ENCODE data around the gene GPRC6A. TPM values are rescaled to one million over a fixed set of nuclear protein-coding genes. Genes with fewer than 3 reads are reported as not detected.

Gene GPRC6A
- total and polyA plus RNA-seq, 10 of the 15 experiments (the other 5 are each of a cell fraction or from before 2014, with no cell fraction given) = not detected

- 0% methylated on average over 1 of the region's 1 CpG for WGBS (ENCODE audit: insufficient coverage, insufficient replicate concordance, low lambda C conversion rate, missing lambda C conversion rate)
Observed at GRCh38 chr6:116773886-116774285, 55.0 kb downstream of the GPRC6A start.

More at GRCh38 chr6:116773886-116774285, 55.0 kb downstream of the GPRC6A start:
- Histone ChIP-seq H3K79me2 (ENCODE audit: control insufficient read depth, insufficient read depth, low read length) (no peaks in the 10 kb centered on the region), H3K4me2 (ENCODE audit: control insufficient read depth, insufficient read depth) (no peak overlapping the region), H3K4me3 (no peak overlapping the region), H3K9me3 (replicated peaks; ENCODE audit: control insufficient read depth, insufficient read depth, low read length) (no peaks in the 10 kb centered on the region), H3K27ac (ENCODE audit: control insufficient read depth, insufficient read depth) (no peak overlapping the region), H3K4me1 (ENCODE audit: control insufficient read depth, insufficient read depth, low read length) (no peaks in the 10 kb centered on the region), H3K36me3 (ENCODE audit: control insufficient read depth in 2 of 2, insufficient read depth in 2 of 2, low read length in 1 of 2) (no peaks in the 10 kb centered on the region), H2AFZ (ENCODE audit: control insufficient read depth, low read depth, low read length) (no peak overlapping the region), H3K27me3 (replicated peaks in 1 of 2; ENCODE audit: control insufficient read depth in 2 of 2, insufficient read depth in 2 of 2, low read length in 1 of 2) (no peaks in the 10 kb centered on the region), H4K20me1 (ENCODE audit: control insufficient read depth, insufficient read depth) (no peaks in the 10 kb centered on the region), H3K9ac (ENCODE audit: control insufficient read depth, insufficient read depth, low read length) (no peak overlapping the region)
- DNase-seq (ENCODE audit: low read depth, low spot score) = no peak
- SMC1A ChIA-PET (ENCODE audit: uncharacterized antibody, unreplicated experiment) = no interaction called here
- intact Hi-C loops (cut with micrococcal nuclease; ENCODE audit: unreplicated experiment) (no loop called here), in situ Hi-C loops (cut with MboI) (no loop called here)
- ATAC-seq = no peak
- POLR2A ChIA-PET = no interaction called here
- no TSS peak for BruUV-seq (replicated peaks)
- TF ChIP-seq SMC3 (IDR thresholded peaks at IDR 0.05; ENCODE audit: borderline replicate concordance, low read length) (no peak), ATF7 (IDR thresholded peaks at IDR 0.05; ENCODE audit: low read depth) (no peak), E4F1 (IDR thresholded peaks at IDR 0.05; ENCODE audit: borderline replicate concordance, partially characterized antibody) (no peak), YBX1 (IDR thresholded peaks at IDR 0.05) (no peak), RCOR1 (conservative IDR thresholded peaks at IDR 0.05; ENCODE audit: low read depth, low read length) (no peak), CREB1 (IDR thresholded peaks at IDR 0.05; ENCODE audit: low read depth) (no peak), MYC (IDR thresholded peaks at IDR 0.05; ENCODE audit: insufficient read depth, insufficient read length, insufficient replicate concordance, low read length, severe bottlenecking) (no peak), SRF (IDR thresholded peaks at IDR 0.05; ENCODE audit: low read depth in 2 of 2, low read length in 2 of 2) (no peak), HDGF (IDR thresholded peaks at IDR 0.05) (no peak), CBFB (IDR thresholded peaks at IDR 0.05; ENCODE audit: low read depth) (no peak), RELA (IDR thresholded peaks at IDR 0.05; ENCODE audit: borderline replicate concordance, partially characterized antibody) (no peak), ETV6 (conservative IDR thresholded peaks at IDR 0.05 in 1 of 2, IDR thresholded peaks at IDR 0.05 in 1 of 2; ENCODE audit: borderline replicate concordance in 1 of 2, low read depth in 1 of 2) (no peak), SMAD5 (IDR thresholded peaks at IDR 0.05; ENCODE audit: low read depth) (no peak), MEF2B (IDR thresholded peaks at IDR 0.05; ENCODE audit: partially characterized antibody, poor library complexity, severe bottlenecking) (no peak), ESRRA (IDR thresholded peaks at IDR 0.05; ENCODE audit: low read length) (no peak), DPF2 (IDR thresholded peaks at IDR 0.05) (no peak)
- TF ChIP-seq, protein P1, sequence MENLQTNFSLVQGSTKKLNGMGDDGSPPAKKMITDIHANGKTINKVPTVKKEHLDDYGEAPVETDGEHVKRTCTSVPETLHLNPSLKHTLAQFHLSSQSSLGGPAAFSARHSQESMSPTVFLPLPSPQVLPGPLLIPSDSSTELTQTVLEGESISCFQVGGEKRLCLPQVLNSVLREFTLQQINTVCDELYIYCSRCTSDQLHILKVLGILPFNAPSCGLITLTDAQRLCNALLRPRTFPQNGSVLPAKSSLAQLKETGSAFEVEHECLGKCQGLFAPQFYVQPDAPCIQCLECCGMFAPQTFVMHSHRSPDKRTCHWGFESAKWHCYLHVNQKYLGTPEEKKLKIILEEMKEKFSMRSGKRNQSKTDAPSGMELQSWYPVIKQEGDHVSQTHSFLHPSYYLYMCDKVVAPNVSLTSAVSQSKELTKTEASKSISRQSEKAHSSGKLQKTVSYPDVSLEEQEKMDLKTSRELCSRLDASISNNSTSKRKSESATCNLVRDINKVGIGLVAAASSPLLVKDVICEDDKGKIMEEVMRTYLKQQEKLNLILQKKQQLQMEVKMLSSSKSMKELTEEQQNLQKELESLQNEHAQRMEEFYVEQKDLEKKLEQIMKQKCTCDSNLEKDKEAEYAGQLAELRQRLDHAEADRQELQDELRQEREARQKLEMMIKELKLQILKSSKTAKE (IDR thresholded peaks at IDR 0.05; ENCODE audit: low read depth, poor library complexity, severe bottlenecking) = no peak
- TF ChIP-seq, protein P2, sequence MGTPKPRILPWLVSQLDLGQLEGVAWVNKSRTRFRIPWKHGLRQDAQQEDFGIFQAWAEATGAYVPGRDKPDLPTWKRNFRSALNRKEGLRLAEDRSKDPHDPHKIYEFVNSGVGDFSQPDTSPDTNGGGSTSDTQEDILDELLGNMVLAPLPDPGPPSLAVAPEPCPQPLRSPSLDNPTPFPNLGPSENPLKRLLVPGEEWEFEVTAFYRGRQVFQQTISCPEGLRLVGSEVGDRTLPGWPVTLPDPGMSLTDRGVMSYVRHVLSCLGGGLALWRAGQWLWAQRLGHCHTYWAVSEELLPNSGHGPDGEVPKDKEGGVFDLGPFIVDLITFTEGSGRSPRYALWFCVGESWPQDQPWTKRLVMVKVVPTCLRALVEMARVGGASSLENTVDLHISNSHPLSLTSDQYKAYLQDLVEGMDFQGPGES (IDR thresholded peaks at IDR 0.05) = no peak
- CTCF ChIA-PET = no interaction called here
- no peak for FAIRE-seq
- RAD21 ChIA-PET (ENCODE audit: unreplicated experiment) = no interaction called here
